ENCODE results near the gene FBXO48.

FBXO48 gene

GRCh38 chr2:68414452-68414851 is 52.6 kb downstream of the FBXO48 start:
- peaks cover 7% of the 10 kb centered on the region for H3K27me3 Mint-ChIP-seq

GRCh38 chr2:68413466-68413865 is 53.6 kb downstream of the FBXO48 start:
- Mint-ChIP-seq H3K4me3 (no peak overlapping the region), H3K4me1 (peaks cover 10% of the 10 kb centered on the region), H3K27me3 (peaks cover 7% of the 10 kb centered on the region), H3K9me3 (no peaks in the 10 kb centered on the region), H3K27ac (no peak overlapping the region), H3K36me3 (no peaks in the 10 kb centered on the region)

More at GRCh38 chr2:68414452-68414851, 52.6 kb downstream of the FBXO48 start:
- Mint-ChIP-seq H3K36me3 (no peaks in the 10 kb centered on the region), H3K9me3 (no peaks in the 10 kb centered on the region), H3K4me3 (no peak overlapping the region), H3K4me1 (peaks cover 10% of the 10 kb centered on the region), H3K27ac (no peak overlapping the region)

- Mint-ChIP-seq H3K4me3 (no peak overlapping the region), H3K9me3 (no peaks in the 10 kb centered on the region), H3K27me3 (peaks cover 9% of the 10 kb centered on the region), H3K36me3 (no peaks in the 10 kb centered on the region), H3K27ac (no peak overlapping the region), H3K4me1 (peaks cover 5% of the 10 kb centered on the region)
These were observed 54.8 kb downstream of the FBXO48 start for GRCh38 chr2:68412127-68412819.

GRCh38 chr2:68411397-68412126 is 55.5 kb downstream of the FBXO48 start:
- Mint-ChIP-seq H3K27me3 (peaks cover 7% of the 10 kb centered on the region), H3K4me3 (no peak overlapping the region), H3K9me3 (no peaks in the 10 kb centered on the region), H3K27ac (no peak overlapping the region), H3K36me3 (no peaks in the 10 kb centered on the region), H3K4me1 (peaks cover 5% of the 10 kb centered on the region)
